Measurements from ENCODE around the gene DCPS.
"Not testable (repeated sequence)": the region's sequence is repeated elsewhere in the genome, so short reads cannot be mapped to it uniquely, and the experiment has no call there.

DCPS gene

DNA sequence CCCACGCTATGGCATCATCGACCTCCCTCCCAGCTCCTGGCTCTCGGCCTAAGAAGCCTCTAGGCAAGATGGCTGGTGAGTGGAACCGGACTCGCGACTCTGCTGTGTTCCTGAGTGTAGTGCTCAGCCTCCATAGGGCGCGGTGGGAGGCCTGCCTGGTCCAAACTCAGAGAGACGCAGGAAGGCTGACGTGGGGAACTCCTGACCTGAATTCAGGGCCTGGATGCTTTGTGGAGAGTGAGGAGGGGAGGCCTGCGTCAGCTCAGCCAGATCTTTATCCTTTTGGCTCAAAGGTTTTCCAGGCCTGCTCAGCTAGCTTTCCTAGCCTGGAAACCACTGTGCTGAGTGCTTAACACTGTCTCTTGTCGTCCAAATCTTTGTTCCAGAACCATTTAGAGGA lies 13.0 kb upstream of the DCPS start:
- no peak for DNase-seq

DNA sequence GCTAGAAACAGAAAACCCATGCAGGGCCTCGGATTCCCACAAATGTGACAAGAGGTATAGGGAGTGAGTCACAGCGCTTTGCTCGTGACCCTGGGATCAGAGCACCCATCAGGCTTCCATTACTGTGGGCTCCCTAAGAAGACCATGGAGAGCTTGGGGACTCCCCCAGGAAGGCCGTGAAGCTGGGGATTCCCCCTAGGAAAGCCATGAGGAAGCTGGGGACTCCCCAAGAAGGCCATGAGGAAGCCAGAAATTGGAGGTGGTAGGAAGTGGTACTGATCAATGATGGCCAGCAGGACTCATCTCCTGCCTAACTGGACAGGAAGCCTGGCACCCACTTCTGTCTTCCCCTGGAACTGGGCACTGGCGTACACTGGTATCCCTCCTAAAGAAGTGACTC lies 10.1 kb upstream of the DCPS start:
- no peak for DNase-seq

GRCh38 chr11:126297004-126297403 lies 6.9 kb upstream of the DCPS start:
- DNase-seq: no peak

- DNase-seq: no peak
Observed at GRCh38 chr11:126304457-126305075, 706 bp downstream of the DCPS start.

DNA sequence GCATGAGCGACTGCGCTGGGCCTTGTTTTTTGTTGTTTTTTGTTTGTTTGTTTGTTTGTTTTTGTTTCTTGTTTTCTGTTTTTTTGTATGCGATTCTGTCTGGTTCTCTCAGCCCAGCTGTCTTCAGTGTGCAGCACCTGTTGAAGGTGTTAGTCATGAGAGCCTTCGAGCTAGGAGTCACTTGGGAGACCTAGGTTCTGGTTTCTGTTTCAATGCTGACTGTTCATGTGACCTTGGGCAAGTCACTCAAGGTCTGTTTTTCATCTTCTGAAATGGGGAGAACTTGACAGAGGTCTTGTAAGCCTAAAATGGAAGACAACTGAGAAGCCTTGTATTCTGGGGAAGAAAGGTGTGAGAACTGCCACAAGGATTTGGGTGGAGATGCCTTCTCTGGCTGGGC lies 1.8 kb downstream of the DCPS start:
- no peak for DNase-seq

GRCh38 chr11:126307706-126308105 lies 3.8 kb downstream of the DCPS start:
- DNase-seq: no peak

DNA sequence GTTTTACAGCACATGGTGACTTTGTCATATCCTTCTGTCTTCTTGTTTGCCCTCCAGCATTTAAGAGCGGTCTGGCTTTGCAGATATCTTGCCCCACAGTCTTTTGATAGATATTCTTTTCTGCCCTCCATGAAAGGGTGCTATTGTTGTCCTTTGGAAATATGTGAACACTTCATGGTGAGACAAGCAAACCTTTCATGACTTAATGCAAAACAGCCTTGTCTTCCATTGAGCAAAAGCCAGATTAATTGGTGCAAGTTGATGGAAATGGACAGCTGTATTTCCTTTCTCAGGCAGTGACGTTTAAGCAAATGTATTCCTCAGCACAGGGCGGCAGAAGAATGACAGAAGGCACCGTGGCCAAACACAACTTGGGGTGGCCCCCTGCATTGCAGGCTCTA lies 4.4 kb downstream of the DCPS start:
- no peak for DNase-seq

DNA sequence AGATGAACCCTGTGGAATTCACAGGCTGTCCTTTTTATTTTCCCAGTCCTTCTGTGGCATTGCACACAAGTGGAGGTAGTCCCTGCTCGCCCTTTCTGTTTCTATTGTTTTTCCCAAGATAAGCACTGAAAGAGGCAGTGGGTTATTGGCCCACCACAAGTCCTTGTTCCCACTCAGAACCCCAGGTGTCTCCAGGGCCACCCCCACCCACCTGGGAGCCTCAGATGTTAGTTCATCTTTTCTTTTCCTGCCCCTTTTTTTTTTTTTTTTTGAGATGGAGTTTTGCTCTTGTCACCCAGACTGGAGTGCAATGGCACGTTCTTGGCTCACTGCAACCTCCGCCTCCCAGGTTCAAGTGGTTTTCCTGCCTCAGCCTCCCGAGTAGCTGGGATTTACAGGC lies 4.9 kb downstream of the DCPS start:
- DNase-seq: not testable (repeated sequence)

- DNase-seq: peak; percentile 43
Observed at GRCh38 chr11:126310200-126310991, 6.5 kb downstream of the DCPS start.

DNA sequence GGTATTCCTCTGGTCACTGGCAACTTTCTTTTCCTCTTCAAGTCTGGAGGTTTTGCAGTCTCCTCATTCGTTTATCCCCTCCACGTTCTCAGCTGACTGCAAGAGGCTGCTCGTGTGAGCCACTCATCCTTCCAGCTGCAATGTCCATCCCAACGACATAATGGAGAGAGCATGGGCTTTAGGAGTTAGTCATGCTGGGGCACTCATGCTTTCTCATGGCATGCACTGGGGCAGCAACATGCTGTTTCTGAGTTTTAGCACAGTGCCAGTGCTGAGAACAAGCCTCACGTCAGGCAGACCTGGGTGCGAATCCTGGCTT lies 7.1 kb downstream of the DCPS start:
- no peak for DNase-seq

DNA sequence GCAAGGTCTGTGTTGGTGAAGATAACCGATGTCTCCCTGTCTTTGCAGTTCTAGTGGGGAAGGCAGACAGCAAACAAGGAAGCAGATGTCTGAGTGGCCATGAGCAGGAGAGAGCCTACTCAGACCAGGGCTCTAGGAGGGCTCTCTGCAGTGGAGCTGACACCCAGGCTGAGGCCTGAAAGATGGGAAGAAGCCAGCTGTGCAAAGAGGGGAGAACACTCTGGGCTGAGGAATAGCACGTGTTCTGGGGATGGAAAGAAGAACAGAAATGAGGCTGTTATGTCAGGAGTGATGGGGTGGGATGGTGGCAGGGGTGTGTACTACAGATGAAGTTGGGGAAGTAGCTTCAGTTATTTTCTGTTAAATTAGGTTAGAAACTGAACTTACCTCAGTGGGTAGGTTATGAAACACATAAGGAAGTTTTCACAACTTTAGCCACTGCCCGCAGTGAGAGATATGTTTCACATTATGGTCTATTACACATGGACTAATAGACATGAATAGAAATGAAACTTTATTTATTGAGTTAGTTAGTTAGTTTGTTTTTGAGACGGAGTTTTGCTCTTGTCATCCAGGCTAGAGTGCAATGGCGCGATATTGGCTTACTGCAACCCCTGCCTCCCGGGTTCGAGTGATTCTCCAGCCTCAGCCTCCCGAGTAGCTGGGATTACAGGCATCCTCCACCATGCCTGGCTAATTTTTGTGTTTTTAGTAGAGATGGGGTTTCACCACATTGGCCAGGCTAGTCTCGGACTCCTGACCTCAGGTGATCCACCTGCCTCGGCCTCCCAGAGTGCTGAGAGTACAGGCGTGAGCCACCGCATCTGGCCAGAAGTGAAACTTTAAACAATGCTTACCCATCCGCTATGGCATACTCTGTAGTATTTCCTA lies 7.8 kb downstream of the DCPS start:
- no peak for DNase-seq

DNA sequence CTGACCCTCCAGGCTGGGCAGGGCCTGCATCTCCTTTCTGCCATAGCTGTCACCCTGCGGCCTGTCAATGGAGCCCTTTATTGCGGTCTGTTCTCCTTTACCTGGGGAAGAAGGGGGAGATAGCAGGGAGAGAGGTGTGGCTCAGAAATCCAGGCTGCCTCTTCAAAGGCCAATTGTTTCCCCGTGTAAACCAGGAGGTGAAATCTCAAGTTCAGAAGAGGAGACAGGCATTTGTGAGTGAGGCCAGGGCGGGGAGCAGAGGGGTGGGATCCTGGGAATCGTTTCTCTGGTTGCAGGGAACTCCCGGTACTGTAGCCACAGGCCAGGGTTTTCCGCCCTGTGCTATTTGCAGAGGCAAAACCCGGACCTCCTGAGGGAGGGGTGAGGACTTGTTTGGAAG lies 9.1 kb downstream of the DCPS start:
- no peak for DNase-seq

DNA sequence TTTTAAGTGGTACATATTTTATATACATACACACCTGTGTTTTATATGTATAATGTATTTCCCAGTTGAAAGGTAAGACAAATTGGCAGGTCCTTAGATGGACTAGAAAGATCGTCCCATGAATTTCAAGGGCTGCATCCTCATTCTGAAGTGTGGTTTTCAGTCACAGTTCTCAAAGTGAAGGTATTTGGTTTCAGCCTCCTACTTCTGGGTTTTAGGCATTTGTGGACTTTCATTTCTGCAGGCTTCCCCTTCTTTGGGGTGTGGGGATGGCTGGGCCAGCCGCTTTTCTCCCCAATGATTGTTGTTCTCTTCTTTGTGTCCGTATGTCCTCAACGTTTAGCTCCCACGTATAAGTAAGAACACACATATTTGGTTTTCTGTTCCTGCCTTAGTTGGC lies 10.0 kb downstream of the DCPS start:
- DNase-seq: no peak

GRCh38 chr11:126317432-126317755 lies 13.5 kb downstream of the DCPS start:
- no peak for DNase-seq

DNA sequence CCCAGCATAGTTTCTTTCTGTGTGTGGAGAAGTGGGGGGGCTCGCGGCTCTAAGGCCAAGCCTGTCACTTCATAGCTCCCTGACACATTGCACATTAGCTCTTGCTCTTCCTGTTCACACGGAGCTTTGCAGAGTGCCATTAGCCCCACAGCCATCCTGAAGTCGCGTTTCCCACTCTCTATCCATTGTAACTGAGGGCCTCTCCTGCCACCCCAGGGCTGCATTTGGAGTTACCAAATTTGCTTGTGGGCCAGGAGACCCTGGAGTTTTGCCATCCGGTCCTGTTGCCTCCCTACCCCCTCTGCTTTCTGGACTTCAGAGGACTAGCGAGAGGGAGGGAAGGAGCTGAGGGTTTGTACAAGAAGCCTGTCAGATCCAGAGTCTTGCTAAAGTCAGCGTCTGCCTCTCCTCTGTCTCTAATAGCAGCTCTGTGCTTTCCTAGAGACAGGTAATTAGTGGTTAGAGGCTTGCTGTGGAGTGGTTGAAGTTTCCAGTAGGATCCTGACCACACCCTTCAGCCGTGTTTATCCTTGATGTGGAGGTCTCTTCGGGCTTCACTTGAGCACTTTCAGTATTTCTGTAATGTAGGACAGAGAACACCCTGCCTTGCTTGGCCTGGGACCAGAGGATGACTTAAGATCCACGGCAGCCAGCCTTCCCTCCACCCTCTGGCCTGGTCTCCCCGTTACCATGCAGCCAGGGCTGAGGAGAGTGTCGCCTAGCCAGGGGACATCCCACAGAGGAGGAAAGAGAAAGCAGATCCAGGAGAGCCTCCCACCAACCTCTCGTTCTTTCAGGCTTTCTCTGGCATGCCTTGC lies 14.1 kb downstream of the DCPS start:
- no peak for DNase-seq

DNA sequence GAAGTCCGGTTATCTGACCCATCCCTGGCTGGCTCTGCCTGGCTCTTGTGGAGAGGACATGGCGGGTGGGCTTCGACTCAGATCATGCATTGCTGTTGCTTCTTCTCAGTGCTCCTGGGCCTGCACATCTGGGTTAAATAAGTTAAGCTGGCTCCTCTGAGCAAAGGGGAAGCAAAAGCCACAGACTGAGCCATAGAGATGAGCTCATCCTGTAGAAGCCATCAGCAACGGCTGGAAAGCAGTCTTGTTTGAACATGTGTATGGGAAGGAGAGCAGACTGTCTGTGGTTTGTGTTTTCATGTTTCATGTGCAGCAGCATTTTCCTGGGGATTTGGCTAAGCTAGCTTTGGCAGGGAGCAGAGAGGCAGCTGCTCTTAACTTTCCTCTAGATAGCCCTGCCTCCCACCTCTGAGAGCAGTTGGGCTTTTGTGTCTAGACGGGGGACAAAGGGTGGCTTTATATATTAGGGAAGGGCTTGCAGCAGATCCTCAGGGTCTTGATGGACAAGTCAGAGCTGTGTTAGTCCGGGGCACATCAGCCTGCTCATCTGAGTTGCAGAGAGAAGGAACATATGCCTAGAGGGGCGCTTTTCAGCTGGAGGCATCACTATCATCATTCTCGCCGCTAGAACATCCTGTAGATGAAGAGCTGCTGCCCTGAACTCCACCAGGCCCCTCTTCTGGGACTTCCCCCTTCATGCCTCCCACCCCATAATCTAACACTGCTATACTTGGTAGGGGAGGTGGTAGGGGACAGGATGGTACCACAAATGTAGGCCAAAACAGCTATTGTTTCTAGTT lies 14.9 kb downstream of the DCPS start:
- DNase-seq: no peak

- no peak for DNase-seq
Observed at GRCh38 chr11:126319374-126319740, 15.5 kb downstream of the DCPS start.

- no peak for DNase-seq
Observed at GRCh38 chr11:126322996-126323395, 19.1 kb downstream of the DCPS start.

DNA sequence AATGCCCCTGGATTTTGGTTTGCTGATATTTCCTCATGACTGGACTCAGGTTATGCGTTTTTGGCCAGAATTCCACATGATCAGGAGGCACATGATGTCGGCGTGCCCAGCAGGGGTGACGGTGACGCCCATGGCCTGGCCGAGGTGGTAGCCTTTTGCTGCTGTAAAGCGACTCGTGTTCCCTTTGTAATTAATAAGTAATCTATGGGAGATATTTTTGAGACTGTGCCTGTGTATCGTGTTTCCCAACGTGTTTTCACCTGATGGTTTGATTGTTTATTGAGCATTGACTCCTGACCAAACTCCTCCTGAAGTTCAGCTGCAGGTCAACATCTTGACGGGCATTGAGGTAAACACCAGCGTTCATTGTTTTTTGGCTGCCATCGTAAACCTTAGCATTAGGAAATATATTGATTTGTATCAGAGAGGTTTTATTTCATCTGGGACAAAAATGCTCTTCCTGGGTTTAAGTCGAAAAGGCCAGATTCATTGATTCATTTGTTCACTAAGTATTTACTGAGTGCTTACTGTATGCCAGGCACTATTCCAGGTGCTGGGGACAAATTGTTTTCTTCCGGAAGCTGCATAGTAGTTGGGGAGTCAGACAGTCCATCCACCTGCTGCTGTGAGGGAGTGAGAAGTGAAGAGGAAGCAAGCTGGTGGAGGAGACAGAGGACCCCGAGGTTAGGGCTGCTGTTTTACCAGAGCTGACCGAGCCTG lies 23.6 kb downstream of the DCPS start:
- no peak for DNase-seq

GRCh38 chr11:126328001-126328390 lies 24.1 kb downstream of the DCPS start:
- DNase-seq: no peak

- no peak for DNase-seq
Observed at GRCh38 chr11:126328444-126328843, 24.6 kb downstream of the DCPS start.

Data from T1000 (cell line).